Muscle layer of duodenum (tissue), 2 donors: ENCODE results near the gene BMPR2.
"Not testable (repeated sequence)": the region's sequence is repeated elsewhere in the genome, so short reads cannot be mapped to it uniquely, and the experiment has no call there.

ENCODE experiments used
- H3K27ac ChIP-seq: one replicate; pipeline ENCODE4 v1.7.0; 2013; ENCODE audit warnings: mild to moderate bottlenecking, low read length
- H3K27me3 ChIP-seq: one replicate; pipeline ENCODE4 v1.7.0; 2013; ENCODE audit warnings: low read depth, mild to moderate bottlenecking, control low read depth, low read length
- H3K36me3 ChIP-seq, 2 donors: one replicate each; pipeline ENCODE4 v1.7.0; 2013; ENCODE audit warnings: low read length in 2 of 2, control low read depth in 1 of 2, mild to moderate bottlenecking in 1 of 2; ENCODE audit not compliant: insufficient read depth in 2 of 2, control insufficient read depth in 1 of 2
- H3K4me1 ChIP-seq, 2 donors: one replicate each; pipeline ENCODE4 v1.7.0; 2013; ENCODE audit warnings: low read length in 2 of 2, mild to moderate bottlenecking in 2 of 2, control low read depth in 1 of 2, moderate library complexity in 1 of 2; ENCODE audit not compliant: insufficient read depth in 2 of 2, control insufficient read depth in 1 of 2
- H3K4me3 ChIP-seq, 2 donors: one replicate each; pipeline ENCODE4 v1.7.0; 2013; ENCODE audit warnings: low read length in 2 of 2, low read depth in 1 of 2, mild to moderate bottlenecking in 1 of 2
- H3K9me3 ChIP-seq, 2 donors: one replicate each; pipeline ENCODE4 v1.7.0; 2013; ENCODE audit warnings: low read length in 2 of 2, control low read depth in 1 of 2, mild to moderate bottlenecking in 1 of 2; ENCODE audit not compliant: control insufficient read depth in 1 of 2
- donor health status: healthy.

Gene BMPR2

GRCh38 chr2:202575194-202575593 is 199.1 kb downstream of the BMPR2 start:
- H3K4me3 ChIP-seq, H3K9me3 ChIP-seq, H3K27me3 ChIP-seq, H3K36me3 ChIP-seq, H3K4me1 ChIP-seq, H3K27ac ChIP-seq: not testable (repeated sequence)

- Histone ChIP-seq H3K27me3 (no peaks in the 10 kb centered on the region), H3K9me3 (no peaks in the 10 kb centered on the region), H3K36me3 (no peaks in the 10 kb centered on the region), H3K27ac (no peak overlapping the region), H3K4me1 (no peaks in the 10 kb centered on the region), H3K4me3 (no peak overlapping the region)
Measured at GRCh38 chr2:202577250-202578183, 201.4 kb downstream of the BMPR2 start.

- not testable (repeated sequence) for H3K4me1 ChIP-seq, H3K27ac ChIP-seq, H3K36me3 ChIP-seq, H3K9me3 ChIP-seq, H3K4me3 ChIP-seq, H3K27me3 ChIP-seq
Measured at GRCh38 chr2:202582846-202583245, 206.7 kb downstream of the BMPR2 start.

GRCh38 chr2:202583709-202584219 is 207.6 kb downstream of the BMPR2 start:
- Histone ChIP-seq H3K27ac (no peak overlapping the region), H3K4me1 (peaks cover 0 to 5% of the 10 kb centered on the region in 2 donors)

GRCh38 chr2:202588647-202589581 is 212.8 kb downstream of the BMPR2 start:
- Histone ChIP-seq H3K4me1 (peaks cover 0 to 7% of the 10 kb centered on the region in 2 donors), H3K27ac (no peak overlapping the region), H3K9me3 (no peaks in the 10 kb centered on the region), H3K36me3 (no peaks in the 10 kb centered on the region), H3K4me3 (peak overlapping the region; percentile 45), H3K27me3 (no peaks in the 10 kb centered on the region)

More at GRCh38 chr2:202583709-202584219, 207.6 kb downstream of the BMPR2 start:
- H3K9me3 ChIP-seq = no peaks in the 10 kb centered on the region
- no peaks in the 10 kb centered on the region for H3K36me3 ChIP-seq
- H3K4me3 ChIP-seq = no peak overlapping the region
- no peaks in the 10 kb centered on the region for H3K27me3 ChIP-seq

DNA sequence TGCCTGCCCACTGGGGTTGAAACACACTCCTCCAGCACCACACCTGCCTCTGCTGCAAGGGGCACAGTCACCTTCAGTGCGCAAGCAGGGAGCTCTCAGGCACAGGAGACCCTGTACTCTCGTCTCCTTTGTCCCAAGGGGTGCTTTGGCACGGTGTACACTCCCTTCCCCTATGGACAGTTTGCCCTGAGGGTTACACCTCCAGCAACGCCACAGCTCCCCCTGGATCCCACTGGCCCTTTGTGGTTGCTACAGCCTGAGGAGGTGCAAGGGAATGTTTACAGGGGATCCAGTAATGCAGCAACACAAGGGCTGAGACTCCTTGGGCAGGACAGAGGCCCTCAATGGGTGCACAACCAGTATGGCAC is 213.4 kb downstream of the BMPR2 start:
- Histone ChIP-seq H3K36me3 (no peaks in the 10 kb centered on the region), H3K4me1 (peaks cover 0 to 7% of the 10 kb centered on the region in 2 donors), H3K27ac (no peak overlapping the region), H3K9me3 (no peaks in the 10 kb centered on the region), H3K27me3 (no peaks in the 10 kb centered on the region), H3K4me3 (no peak overlapping the region)

GRCh38 chr2:202592566-202592965 is 216.4 kb downstream of the BMPR2 start:
- Histone ChIP-seq H3K4me1 (peaks cover 0 to 7% of the 10 kb centered on the region in 2 donors), H3K27me3 (no peaks in the 10 kb centered on the region), H3K27ac (no peak overlapping the region), H3K36me3 (no peaks in the 10 kb centered on the region), H3K9me3 (no peaks in the 10 kb centered on the region), H3K4me3 (no peak overlapping the region)

GRCh38 chr2:202599105-202599504 is 223.0 kb downstream of the BMPR2 start:
- Histone ChIP-seq H3K4me1 (no peaks in the 10 kb centered on the region), H3K4me3 (no peak overlapping the region), H3K27ac (no peak overlapping the region), H3K27me3 (no peaks in the 10 kb centered on the region), H3K36me3 (no peaks in the 10 kb centered on the region), H3K9me3 (no peaks in the 10 kb centered on the region)

DNA sequence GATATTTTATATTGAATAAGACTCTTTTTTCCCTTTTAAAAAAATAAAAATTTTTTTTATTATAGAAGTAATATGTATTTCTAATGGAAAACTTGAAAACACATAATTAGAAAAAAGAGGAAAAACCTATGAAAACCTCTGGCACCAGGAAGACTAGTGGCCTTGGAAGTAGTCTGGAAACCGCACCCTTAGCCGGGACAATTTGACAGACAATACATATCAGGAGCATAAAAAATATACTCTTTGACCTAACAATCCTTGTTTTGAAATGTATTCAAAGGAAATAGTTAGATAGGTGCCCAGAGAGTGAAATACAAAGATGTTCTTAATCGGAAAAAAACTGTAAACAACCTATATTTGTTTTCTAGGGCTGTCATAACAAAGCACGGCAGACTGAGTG is 223.8 kb downstream of the BMPR2 start:
- H3K4me1 ChIP-seq = no peaks in the 10 kb centered on the region
- no peaks in the 10 kb centered on the region for H3K9me3 ChIP-seq
- H3K27me3 ChIP-seq = no peaks in the 10 kb centered on the region
- no peak overlapping the region for H3K27ac ChIP-seq
- no peaks in the 10 kb centered on the region for H3K36me3 ChIP-seq
- H3K4me3 ChIP-seq = no peak overlapping the region

- no peaks in the 10 kb centered on the region for H3K4me1 ChIP-seq
- H3K36me3 ChIP-seq = no peaks in the 10 kb centered on the region
- H3K4me3 ChIP-seq = no peak overlapping the region
- H3K9me3 ChIP-seq = no peaks in the 10 kb centered on the region
- no peak overlapping the region for H3K27ac ChIP-seq
- no peaks in the 10 kb centered on the region for H3K27me3 ChIP-seq
Measured at GRCh38 chr2:202604699-202605098, 228.6 kb downstream of the BMPR2 start.

GRCh38 chr2:202605174-202605573 is 229.0 kb downstream of the BMPR2 start:
- Histone ChIP-seq H3K27ac (no peak overlapping the region), H3K4me3 (no peak overlapping the region), H3K4me1 (no peaks in the 10 kb centered on the region), H3K27me3 (no peaks in the 10 kb centered on the region), H3K36me3 (no peaks in the 10 kb centered on the region), H3K9me3 (no peaks in the 10 kb centered on the region)
